Pancreas (tissue), 10 donors: ENCODE results near the gene CCL14. TPM values are rescaled to one million over a fixed set of nuclear protein-coding genes. Genes with fewer than 3 reads are reported as not detected.

Experiments
- ATAC-seq, 4 donors: fragments of 200-7000 bp; cut with Tn5 transposase; one replicate each; pipeline versions ENCODE4 v1.8.0 to v1.9.1; 2020; ENCODE audit warnings: mild to moderate bottlenecking in 4 of 4, moderate library complexity in 4 of 4
- DNase-seq, 6 donors: peaks; one replicate each; pipeline ENCODE4 v3.0.0-alpha.2; 2020
- FAIRE-seq: peaks from 2 replicates; lab custom pipeline; 2012; peaks lifted over from hg19 to GRCh38; lab: Jason Lieb, UNC
- H3K27ac ChIP-seq, 4 donors: fragments of 200-600 bp; sonication (generic); 1 replicate in 3 of 4; 2 replicates in 1 of 4; pipeline versions ENCODE4 v1.5.0 to v1.8.0; 2020
- H3K27me3 ChIP-seq, 4 donors: fragments of 200-600 bp; one replicate each; pipeline ENCODE4 v1.8.0; 2021
- H3K36me3 ChIP-seq, 3 donors: fragments of 200-600 bp; sonication (generic) in 1 of 3; one replicate each; pipeline versions ENCODE4 v1.5.0 to v1.8.0; 2020 to 2021
- H3K4me1 ChIP-seq, 3 donors: fragments of 200-600 bp; one replicate each; pipeline ENCODE4 v1.8.0; 2021
- H3K4me3 ChIP-seq, 4 donors: fragments of 200-600 bp; sonication (generic) in 2 of 4; one replicate each; pipeline versions ENCODE4 v1.5.0 to v1.8.0; 2020 to 2021
- H3K9me3 ChIP-seq, 4 donors: fragments of 200-600 bp; one replicate each; pipeline ENCODE4 v1.8.0; 2021
- CTCF ChIP-seq, 4 donors: fragments of 200-600 bp; sonication (generic) in 3 of 4; IDR thresholded peaks; one replicate each; pipeline versions ENCODE4 v1.5.0 to v1.8.0; 2021; ENCODE audit warnings: antibody characterized with exemption in 4 of 4
- WGBS, 2 donors: extraction: QIAGEN DNeasy Blood & Tissue Kit; methylation state at CpG; one replicate each; pipeline ENCODE4 v1.1.7; 2013; 5-methylcytosine and 5-hydroxymethylcytosine counted together
- intact Hi-C, 3 donors: fragments of 100-400 bp; cut with DNase I; formaldehyde crosslinking; loops; one replicate each; pipeline versions ENCODE4 v1.11.1 to v1.14.2; 2022
- polyA plus RNA-seq, 2 donors: library from polyadenylated mRNA; stranded (reverse); fragments of 200-250 nt; gene quantifications; one replicate each; pipeline ENCODE4 v1.2.3, GENCODE V29; 2013
- total RNA-seq, 6 donors: library from RNA; stranded (reverse); fragmentation: NEBNext Ultra II Directional in 4 of 6; extraction: Animal tissue kit (Norgen Biotek cat#: 25700) in 4 of 6; gene quantifications; one replicate each; pipeline versions ENCODE4 v1.2.1 to v1.2.4, GENCODE V29; 2021 to 2023
- donor health status: healthy with polysubstance abuse.
- donor health status: DM: no; HTN: no; CAD: no; lungs with moderate emphysema.
- donor health status: DM: no; HTN: no; CAD: no.
- donor health status: control.
- donor health status: control.
- donor health status: Bipolar disorder and iron deficiency.
- donor health status: DM: yes; HTN: yes; CAD: no.
- donor health status: DM: no; HTN: no; CAD: no.
- donor health status: DM: no; HTN: no; CAD: no.
- donor health status: DM: yes; HTN: yes; CAD: no.

The CCL14 gene
- total and polyA plus RNA-seq, 8 donors: 1.9 to 53.7 (median 5.9) TPM

GRCh38 chr17:35969558-35970380, 16.8 kb downstream of the CCL14 start:
- 23 to 24% methylated on average over 8 of the region's 8 CpGs for WGBS, 2 donors
- no peaks in the 10 kb centered on the region for H3K36me3 ChIP-seq
- H3K4me1 ChIP-seq: peaks cover 0 to 10% (median 7%) of the 10 kb centered on the region in 3 donors
- no peak overlapping the region for H3K27ac ChIP-seq
- ATAC-seq (peak; percentile 64 to 88 (median 86)), FAIRE-seq (no peak), DNase-seq (peak in 5 of 6 donors; percentile 66 to 83 (median 72))
- H3K4me3 ChIP-seq: no peak overlapping the region
- no peaks in the 10 kb centered on the region for H3K27me3 ChIP-seq
- peak; percentile 69 to 88 (median 78) for TF ChIP-seq CTCF (IDR thresholded peaks at IDR 0.05)
- H3K9me3 ChIP-seq: no peaks in the 10 kb centered on the region
- intact Hi-C loops: loop anchor here in 2 of 3 donors (5.0 to 10.0 kb wide), 3 partner anchors 95 to 178 kb away; partner anchors contain the start of gene CCL18 (in 1 of the 2)

GRCh38 chr17:35968520-35969054, 17.9 kb downstream of the CCL14 start:
- 58 to 67% methylated on average over 10 of the region's 10 CpGs for WGBS, 2 donors
- DNase-seq (no peak), ATAC-seq (no peak), FAIRE-seq (no peak)
- TF ChIP-seq CTCF (IDR thresholded peaks at IDR 0.05): no peak
- intact Hi-C loops: no loop called here
- peaks cover 0 to 6% (median 4%) of the 10 kb centered on the region in 3 donors for H3K4me1 ChIP-seq
- H3K9me3 ChIP-seq: no peaks in the 10 kb centered on the region
- H3K4me3 ChIP-seq: no peak overlapping the region
- H3K27me3 ChIP-seq: no peaks in the 10 kb centered on the region
- H3K27ac ChIP-seq: no peak overlapping the region
- H3K36me3 ChIP-seq: no peaks in the 10 kb centered on the region

GRCh38 chr17:35965272-35965671, 21.3 kb downstream of the CCL14 start:
- WGBS, 2 donors: 81 to 89% methylated on average over 7 of the region's 7 CpGs
- H3K4me3 ChIP-seq: no peak overlapping the region
- no peaks in the 10 kb centered on the region for H3K36me3 ChIP-seq
- ATAC-seq (no peak), DNase-seq (no peak), FAIRE-seq (no peak)
- H3K9me3 ChIP-seq: no peaks in the 10 kb centered on the region
- no peak for TF ChIP-seq CTCF (IDR thresholded peaks at IDR 0.05)
- H3K27ac ChIP-seq: no peak overlapping the region
- no peaks in the 10 kb centered on the region for H3K4me1 ChIP-seq
- no peaks in the 10 kb centered on the region for H3K27me3 ChIP-seq
- intact Hi-C loops: no loop called here

GRCh38 chr17:35963663-35964062, 22.9 kb downstream of the CCL14 start:
- no peaks in the 10 kb centered on the region for H3K36me3 ChIP-seq
- intact Hi-C loops: no loop called here
- no peak for DNase-seq
- no peak for FAIRE-seq
- no peaks in the 10 kb centered on the region for H3K9me3 ChIP-seq
- no peak for TF ChIP-seq CTCF (IDR thresholded peaks at IDR 0.05)
- no peak overlapping the region for H3K27ac ChIP-seq
- ATAC-seq: no peak
- no peaks in the 10 kb centered on the region for H3K4me1 ChIP-seq
- H3K4me3 ChIP-seq: no peak overlapping the region
- 60 to 72% methylated on average over 6 of the region's 6 CpGs for WGBS, 2 donors
- peaks cover 0 to 4% (median 0%) of the 10 kb centered on the region in 4 donors for H3K27me3 ChIP-seq

- DNase-seq (no peak), FAIRE-seq (no peak), ATAC-seq (no peak)
- no peak overlapping the region for H3K4me3 ChIP-seq
- 33 to 43% methylated on average over 7 of the region's 7 CpGs for WGBS, 2 donors
- intact Hi-C loops: no loop called here
- H3K27me3 ChIP-seq: no peaks in the 10 kb centered on the region
- no peaks in the 10 kb centered on the region for H3K36me3 ChIP-seq
- H3K4me1 ChIP-seq: no peaks in the 10 kb centered on the region
- no peak for TF ChIP-seq CTCF (IDR thresholded peaks at IDR 0.05)
- no peaks in the 10 kb centered on the region for H3K9me3 ChIP-seq
- H3K27ac ChIP-seq: no peak overlapping the region
Measured at GRCh38 chr17:35953720-35954119, 32.8 kb downstream of the CCL14 start.
